Prostate gland (tissue), 2 donors: ENCODE data around the gene TNFSF12. TPM values are rescaled to one million over a fixed set of nuclear protein-coding genes. Genes with fewer than 3 reads are reported as not detected.

Source experiments
- DNase-seq: peaks from one replicate; pipeline ENCODE4 v3.0.0-alpha.2; 2019; ENCODE audit warnings: low spot score
- H3K27ac ChIP-seq, 2 donors: fragments of 200-600 bp; sonication (generic); 2 replicates each; pipeline ENCODE4 v1.5.1; 2017 to 2019
- H3K27me3 ChIP-seq: fragments of 200-600 bp; sonication (generic); replicated peaks from 2 replicates; pipeline ENCODE4 v1.5.1; 2019; ENCODE audit not compliant: insufficient read depth
- H3K36me3 ChIP-seq, 2 donors: fragments of 200-600 bp; sonication (generic); 1 replicate in 1 of 2; 2 replicates in 1 of 2; pipeline versions ENCODE4 v1.5.1 to v1.8.1; 2017 to 2019
- H3K4me1 ChIP-seq: fragments of 200-600 bp; sonication (generic); replicated peaks from 2 replicates; pipeline ENCODE4 v1.5.1; 2019
- H3K4me3 ChIP-seq, 2 donors: fragments of 200-600 bp; sonication (generic); 2 replicates each; pipeline ENCODE4 v1.5.1; 2017 to 2019
- H3K9me3 ChIP-seq: fragments of 200-600 bp; sonication (generic); 2 replicates; pipeline ENCODE4 v1.5.1; 2017
- CTCF ChIP-seq, 4 experiments: fragments of 200-600 bp in 2 of 4; fragments of 450-650 bp in 2 of 4; sonication (generic) in 2 of 4; IDR thresholded peaks; 1 replicate in 3 of 4; 2 replicates in 1 of 4; pipeline ENCODE4 v1.5.1; 2016 to 2019; ENCODE audit warnings: antibody characterized with exemption in 4 of 4, mild to moderate bottlenecking in 2 of 4, moderate library complexity in 2 of 4
- POLR2A ChIP-seq: fragments of 450-650 bp; IDR thresholded peaks from one replicate; pipeline ENCODE4 v1.6.1; 2016; ENCODE audit warnings: antibody characterized with exemption, mild to moderate bottlenecking
- POLR2AphosphoS5 ChIP-seq: sonication (generic); formaldehyde crosslinking; IDR thresholded peaks from one replicate; pipeline ENCODE4 v1.6.1; 2017; ENCODE audit warnings: antibody characterized with exemption
- whole genome bisulfite sequencing: methylation state at CpG from one replicate; pipeline ENCODE4 v1.1.5; 2018; 5-methylcytosine and 5-hydroxymethylcytosine counted together
- intact Hi-C: fragments of 100-400 bp; cut with DNase I; formaldehyde crosslinking; loops from one replicate; pipeline ENCODE4 v1.14.2; 2022
- total RNA-seq, 2 donors: library from RNA; depleted of rRNA; stranded (reverse); fragments of >200 nt; gene quantifications; one replicate each; pipeline ENCODE4 v1.1.0, GENCODE V29; 2016

The TNFSF12 gene
- total RNA-seq, 2 donors from 2014 or later, result 29.9 to 47.9 TPM

GRCh38 chr17:7556627-7557026, 7.8 kb downstream of the TNFSF12 start:
- Histone ChIP-seq H3K4me3 (no peak overlapping the region), H3K36me3 (no peaks in the 10 kb centered on the region), H3K27ac (peak overlapping the region; percentile 92 to 96), H3K9me3 (no peaks in the 10 kb centered on the region), H3K27me3 (no peaks in the 10 kb centered on the region), H3K4me1 (peaks cover 39% of the 10 kb centered on the region)
- TF ChIP-seq POLR2AphosphoS5, result no peak
- TF ChIP-seq POLR2A, result no peak
- no peak for TF ChIP-seq CTCF (IDR thresholded peaks at IDR 0.05)
- 56% methylated on average over 12 of the region's 12 CpGs for WGBS
- intact Hi-C loops, result no loop called here
- DNase-seq, result peak; percentile 26

GRCh38 chr17:7557147-7557764, 8.4 kb downstream of the TNFSF12 start:
- H3K36me3 ChIP-seq, result no peaks in the 10 kb centered on the region
- peak overlapping the region; percentile 92 to 96 for H3K27ac ChIP-seq
- H3K9me3 ChIP-seq, result no peaks in the 10 kb centered on the region
- TF ChIP-seq POLR2AphosphoS5 (no peak), CTCF (IDR thresholded peaks at IDR 0.05) (no peak)
- H3K4me1 ChIP-seq, result peaks cover 39% of the 10 kb centered on the region
- DNase-seq, result no peak
- 30% methylated on average over 18 of the region's 19 CpGs for WGBS
- H3K4me3 ChIP-seq, result no peak overlapping the region
- intact Hi-C loops, result no loop called here
- H3K27me3 ChIP-seq, result no peaks in the 10 kb centered on the region

- peak; percentile 96 for TF ChIP-seq POLR2AphosphoS5
- TF ChIP-seq POLR2A, result peak; percentile 91
- TF ChIP-seq CTCF (IDR thresholded peaks at IDR 0.05), result peak in 2 of 4 experiments; percentile 35 to 43
- 3% methylated on average over 20 of the region's 21 CpGs for WGBS
- Histone ChIP-seq H3K9me3 (no peaks in the 10 kb centered on the region), H3K27ac (peak overlapping the region; percentile 92 to 96), H3K4me3 (peak overlapping the region; percentile 22 to 25), H3K4me1 (peaks cover 47% of the 10 kb centered on the region), H3K27me3 (no peaks in the 10 kb centered on the region), H3K36me3 (no peaks in the 10 kb centered on the region)
- DNase-seq, result peak; percentile 94
- intact Hi-C loops, result no loop called here
These were observed 9.1 kb downstream of the TNFSF12 start for GRCh38 chr17:7557775-7558543.

GRCh38 chr17:7558544-7559319, 9.9 kb downstream of the TNFSF12 start, which contains the start of gene TNFSF13:
Gene TNFSF13 (plus strand): TSS chr17:7558750. CDS start chr17:7559040, 290 bp downstream.
- no peak for TF ChIP-seq POLR2A
- no peak for TF ChIP-seq CTCF (IDR thresholded peaks at IDR 0.05)
- no peak for TF ChIP-seq POLR2AphosphoS5
- H3K36me3 ChIP-seq, result no peaks in the 10 kb centered on the region
- peak; percentile 42 for DNase-seq
- peak within 1 kb of the TSS; percentile 22 to 25 for H3K4me3 ChIP-seq
- peaks cover 52% of the 10 kb centered on the region for H3K4me1 ChIP-seq
- WGBS, result 18% methylated on average over 16 of the region's 16 CpGs
- H3K27me3 ChIP-seq, result no peaks in the 10 kb centered on the region
- H3K27ac ChIP-seq, result peak within 1 kb of the TSS; percentile 92 to 96
- intact Hi-C loops, result no loop called here
- no peaks in the 10 kb centered on the region for H3K9me3 ChIP-seq
